Neural cell (in vitro differentiated cells): Measurements from ENCODE around the gene TRNAU1AP. TPM values are rescaled to one million over a fixed set of nuclear protein-coding genes. Genes with fewer than 3 reads are reported as not detected.
"Not testable (repeated sequence)": the region's sequence is repeated elsewhere in the genome, so short reads cannot be mapped to it uniquely, and the experiment has no call there.

ENCODE experiments used
- H2AFZ ChIP-seq: fragments of 200-600, 300-800 bp; sonication (generic), shearing (Covaris generic); 2 replicates; pipeline ENCODE4 v1.6.0; 2014; ENCODE audit warnings: low read depth, mild to moderate bottlenecking, antibody characterized with exemption, low read length, moderate library complexity
- H3F3A ChIP-seq: fragments of 200-600 bp; shearing (Covaris generic); 2 replicates; pipeline ENCODE4 v1.6.1; 2016; ENCODE audit warnings: mild to moderate bottlenecking, moderate library complexity, mixed read lengths, antibody characterized with exemption, low read length; ENCODE audit not compliant: insufficient read depth, poor library complexity, severe bottlenecking
- H3K27ac ChIP-seq: fragments of 200-600, 300-800 bp; sonication (generic), shearing (Covaris generic); 2 replicates; pipeline ENCODE4 v1.5.1; 2014; ENCODE audit warnings: mild to moderate bottlenecking, low read length, moderate library complexity
- H3K27me3 ChIP-seq: fragments of 300-800, 200-600 bp; sonication (generic), shearing (Covaris generic); 2 replicates; pipeline ENCODE4 v1.6.0; 2014; ENCODE audit warnings: mild to moderate bottlenecking, low read depth, low read length, moderate library complexity; ENCODE audit not compliant: insufficient read depth
- H3K36me3 ChIP-seq: fragments of 300-800, 200-600 bp; sonication (generic), shearing (Covaris generic); 2 replicates; pipeline ENCODE4 v1.5.1; 2014; ENCODE audit warnings: mild to moderate bottlenecking, antibody characterized with exemption, low read length, moderate library complexity; ENCODE audit not compliant: insufficient read depth
- H3K4me2 ChIP-seq: fragments of 300-800, 200-600 bp; sonication (generic), shearing (Covaris generic); 2 replicates; pipeline ENCODE4 v1.6.0; 2014; ENCODE audit warnings: mild to moderate bottlenecking, low read length
- H3K4me3 ChIP-seq: fragments of 300-800, 200-600 bp; sonication (generic), shearing (Covaris generic); 2 replicates; pipeline ENCODE4 v1.5.1; 2014; ENCODE audit warnings: mild to moderate bottlenecking, low read length, moderate library complexity
- H3K79me2 ChIP-seq: fragments of 200-600 bp; shearing (Covaris generic); replicated peaks from 2 replicates; pipeline ENCODE4 v1.6.0; 2014; ENCODE audit warnings: mild to moderate bottlenecking, low read length, moderate library complexity; ENCODE audit not compliant: insufficient read depth
- H3K9ac ChIP-seq: fragments of 300-800, 200-600 bp; sonication (generic), shearing (Covaris generic); 2 replicates; pipeline ENCODE4 v1.6.1; 2016; ENCODE audit warnings: mild to moderate bottlenecking, low read length, mixed read lengths
- H3K9me2 ChIP-seq: fragments of 200-600 bp; shearing (Covaris generic); 2 replicates; pipeline ENCODE4 v1.6.1; 2016; ENCODE audit warnings: mild to moderate bottlenecking, low read length, mixed read lengths; ENCODE audit not compliant: insufficient read depth
- H3K9me3 ChIP-seq: fragments of 200-600, 300-800 bp; sonication (generic), shearing (Covaris generic); 2 replicates; pipeline ENCODE4 v1.6.1; 2016; ENCODE audit warnings: mild to moderate bottlenecking, mixed run types, low read length, moderate library complexity, mixed read lengths
- H4K20me1 ChIP-seq: fragments of 200-600 bp; shearing (Covaris generic); 2 replicates; pipeline ENCODE4 v1.6.1; 2016; ENCODE audit warnings: mild to moderate bottlenecking, mixed run types; ENCODE audit not compliant: insufficient read depth
- EP300 ChIP-seq: fragments of 450-650 bp; conservative IDR thresholded peaks from 2 replicates; pipeline ENCODE4 v1.6.1; 2014; ENCODE audit warnings: antibody characterized with exemption, mild to moderate bottlenecking, moderate library complexity; ENCODE audit not compliant: poor library complexity, severe bottlenecking
- EZH2 ChIP-seq: fragments of 200-600, 300-800 bp; shearing (Covaris generic), sonication (generic); IDR thresholded peaks from 2 replicates; pipeline ENCODE4 v1.6.1; 2014; ENCODE audit warnings: antibody characterized with exemption, low read length, borderline replicate concordance, mild to moderate bottlenecking; ENCODE audit not compliant: insufficient read depth, poor library complexity, severe bottlenecking
- MXI1 ChIP-seq: fragments of 450-650 bp; conservative IDR thresholded peaks from 2 replicates; pipeline ENCODE4 v1.6.1; 2014; ENCODE audit warnings: antibody characterized with exemption, mild to moderate bottlenecking; ENCODE audit not compliant: poor library complexity, severe bottlenecking
- POLR2AphosphoS5 ChIP-seq: IDR thresholded peaks from 2 replicates; pipeline ENCODE4 v1.6.1; 2012
- RAD21 ChIP-seq: fragments of 450-650 bp; conservative IDR thresholded peaks from 2 replicates; pipeline ENCODE4 v1.6.1; 2014; ENCODE audit warnings: antibody characterized with exemption, mild to moderate bottlenecking, moderate library complexity
- SMC3 ChIP-seq: fragments of 450-650 bp; conservative IDR thresholded peaks from 2 replicates; pipeline ENCODE4 v1.6.1; 2014; ENCODE audit warnings: antibody characterized with exemption, mild to moderate bottlenecking, moderate library complexity; ENCODE audit not compliant: poor library complexity
- TAF1 ChIP-seq: IDR thresholded peaks from 2 replicates; pipeline ENCODE4 v1.6.1; 2012; ENCODE audit warnings: low read depth
- polyA plus RNA-seq: library from polyadenylated mRNA; depleted of rRNA; stranded (reverse); fragments of >200 nt; gene quantifications from 2 replicates; pipeline ENCODE4 v1.2.3, GENCODE V29; 2014
- TF ChIP-seq, protein P1 (sequence below): IDR thresholded peaks from 2 replicates; pipeline ENCODE4 v1.6.1; 2012; ENCODE audit warnings: borderline replicate concordance
- TF ChIP-seq, protein P2 (sequence below): fragments of 450-650 bp; IDR thresholded peaks from 2 replicates; pipeline ENCODE4 v1.5.1; 2014; ENCODE audit warnings: antibody characterized with exemption, mild to moderate bottlenecking, moderate library complexity; ENCODE audit not compliant: poor library complexity, severe bottlenecking

Gene TRNAU1AP
- polyA plus RNA-seq, 1 donor from 2014 or later, result 91.6 TPM

DNA sequence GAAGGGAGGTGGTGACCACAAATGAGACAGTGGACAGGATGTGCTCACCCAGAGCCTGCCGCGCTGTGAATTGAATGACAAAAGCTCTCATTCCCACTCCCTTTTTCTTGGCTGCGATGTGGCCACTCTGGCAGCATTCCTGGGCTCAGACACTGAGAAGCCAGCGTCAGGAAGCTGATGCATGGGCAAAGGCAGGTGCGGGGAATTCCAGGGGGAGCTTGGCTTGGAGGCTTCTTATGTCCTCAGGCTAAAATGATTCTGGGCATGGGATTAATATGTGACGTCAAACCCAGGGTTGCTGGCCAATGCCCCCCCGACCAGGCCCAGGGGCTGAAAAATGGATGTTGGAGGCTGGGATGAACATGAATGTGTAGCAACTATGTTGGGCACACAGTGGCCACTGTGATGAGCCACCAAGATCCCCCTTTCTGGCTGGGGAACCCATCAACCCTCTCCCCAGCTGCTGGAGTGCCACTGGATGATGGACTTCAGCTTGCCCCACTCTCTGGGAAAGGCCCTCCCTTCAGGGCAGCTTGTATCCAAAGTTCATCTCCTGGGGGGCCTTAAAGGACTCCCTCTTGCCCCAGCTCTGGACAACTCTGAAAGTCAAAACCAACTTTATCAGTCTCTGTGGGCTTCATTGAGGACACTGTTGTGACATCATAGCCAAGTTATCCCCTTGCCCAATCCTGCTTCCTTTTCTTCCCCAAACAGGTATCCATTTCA lies 42.0 kb downstream of the TRNAU1AP start:
- H2AFZ ChIP-seq, H3K79me2 ChIP-seq, H3K27ac ChIP-seq, H3K9me3 ChIP-seq, H3K9ac ChIP-seq, H4K20me1 ChIP-seq, H3K4me2 ChIP-seq, H3K9me2 ChIP-seq, H3K27me3 ChIP-seq, H3F3A ChIP-seq, H3K4me3 ChIP-seq, H3K36me3 ChIP-seq: not testable (repeated sequence)

- Histone ChIP-seq H3K9me2 (no peaks in the 10 kb centered on the region), H3K27me3 (peaks cover 5% of the 10 kb centered on the region), H3K36me3 (no peaks in the 10 kb centered on the region), H3K79me2 (no peaks in the 10 kb centered on the region), H3K27ac (no peak overlapping the region), H4K20me1 (no peaks in the 10 kb centered on the region), H3K9ac (no peak overlapping the region), H3K4me2 (no peak overlapping the region), H3K4me3 (no peak overlapping the region), H3F3A (no peaks in the 10 kb centered on the region), H2AFZ (no peak overlapping the region), H3K9me3 (no peaks in the 10 kb centered on the region)
- TF ChIP-seq EZH2 (no peak), POLR2AphosphoS5 (no peak), TAF1 (no peak), MXI1 (no peak), SMC3 (no peak), EP300 (no peak), RAD21 (no peak)
- TF ChIP-seq, protein P1, sequence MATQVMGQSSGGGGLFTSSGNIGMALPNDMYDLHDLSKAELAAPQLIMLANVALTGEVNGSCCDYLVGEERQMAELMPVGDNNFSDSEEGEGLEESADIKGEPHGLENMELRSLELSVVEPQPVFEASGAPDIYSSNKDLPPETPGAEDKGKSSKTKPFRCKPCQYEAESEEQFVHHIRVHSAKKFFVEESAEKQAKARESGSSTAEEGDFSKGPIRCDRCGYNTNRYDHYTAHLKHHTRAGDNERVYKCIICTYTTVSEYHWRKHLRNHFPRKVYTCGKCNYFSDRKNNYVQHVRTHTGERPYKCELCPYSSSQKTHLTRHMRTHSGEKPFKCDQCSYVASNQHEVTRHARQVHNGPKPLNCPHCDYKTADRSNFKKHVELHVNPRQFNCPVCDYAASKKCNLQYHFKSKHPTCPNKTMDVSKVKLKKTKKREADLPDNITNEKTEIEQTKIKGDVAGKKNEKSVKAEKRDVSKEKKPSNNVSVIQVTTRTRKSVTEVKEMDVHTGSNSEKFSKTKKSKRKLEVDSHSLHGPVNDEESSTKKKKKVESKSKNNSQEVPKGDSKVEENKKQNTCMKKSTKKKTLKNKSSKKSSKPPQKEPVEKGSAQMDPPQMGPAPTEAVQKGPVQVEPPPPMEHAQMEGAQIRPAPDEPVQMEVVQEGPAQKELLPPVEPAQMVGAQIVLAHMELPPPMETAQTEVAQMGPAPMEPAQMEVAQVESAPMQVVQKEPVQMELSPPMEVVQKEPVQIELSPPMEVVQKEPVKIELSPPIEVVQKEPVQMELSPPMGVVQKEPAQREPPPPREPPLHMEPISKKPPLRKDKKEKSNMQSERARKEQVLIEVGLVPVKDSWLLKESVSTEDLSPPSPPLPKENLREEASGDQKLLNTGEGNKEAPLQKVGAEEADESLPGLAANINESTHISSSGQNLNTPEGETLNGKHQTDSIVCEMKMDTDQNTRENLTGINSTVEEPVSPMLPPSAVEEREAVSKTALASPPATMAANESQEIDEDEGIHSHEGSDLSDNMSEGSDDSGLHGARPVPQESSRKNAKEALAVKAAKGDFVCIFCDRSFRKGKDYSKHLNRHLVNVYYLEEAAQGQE, result no peak
- TF ChIP-seq, protein P2, sequence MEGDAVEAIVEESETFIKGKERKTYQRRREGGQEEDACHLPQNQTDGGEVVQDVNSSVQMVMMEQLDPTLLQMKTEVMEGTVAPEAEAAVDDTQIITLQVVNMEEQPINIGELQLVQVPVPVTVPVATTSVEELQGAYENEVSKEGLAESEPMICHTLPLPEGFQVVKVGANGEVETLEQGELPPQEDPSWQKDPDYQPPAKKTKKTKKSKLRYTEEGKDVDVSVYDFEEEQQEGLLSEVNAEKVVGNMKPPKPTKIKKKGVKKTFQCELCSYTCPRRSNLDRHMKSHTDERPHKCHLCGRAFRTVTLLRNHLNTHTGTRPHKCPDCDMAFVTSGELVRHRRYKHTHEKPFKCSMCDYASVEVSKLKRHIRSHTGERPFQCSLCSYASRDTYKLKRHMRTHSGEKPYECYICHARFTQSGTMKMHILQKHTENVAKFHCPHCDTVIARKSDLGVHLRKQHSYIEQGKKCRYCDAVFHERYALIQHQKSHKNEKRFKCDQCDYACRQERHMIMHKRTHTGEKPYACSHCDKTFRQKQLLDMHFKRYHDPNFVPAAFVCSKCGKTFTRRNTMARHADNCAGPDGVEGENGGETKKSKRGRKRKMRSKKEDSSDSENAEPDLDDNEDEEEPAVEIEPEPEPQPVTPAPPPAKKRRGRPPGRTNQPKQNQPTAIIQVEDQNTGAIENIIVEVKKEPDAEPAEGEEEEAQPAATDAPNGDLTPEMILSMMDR, result no peak
Measured at GRCh38 chr1:28595412-28596191, 42.7 kb downstream of the TRNAU1AP start.

DNA sequence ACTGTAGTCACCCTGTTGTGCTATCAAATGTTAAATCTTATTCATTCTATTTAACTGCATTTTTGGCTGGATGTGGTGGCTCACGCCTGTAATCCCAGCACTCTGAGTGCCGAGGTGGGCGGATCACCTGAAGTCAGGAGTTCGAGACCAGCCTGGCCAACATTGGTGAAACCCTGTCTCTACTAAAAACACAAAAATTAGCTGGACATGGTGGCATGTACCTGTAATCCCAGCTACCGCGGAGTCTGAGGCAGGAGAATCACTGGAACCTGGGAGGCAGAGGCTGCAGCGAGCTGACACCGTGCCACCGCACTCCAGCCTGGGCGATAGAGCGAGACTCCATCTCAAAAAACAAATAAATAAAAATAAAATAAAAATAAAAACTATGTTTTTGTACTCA lies 43.4 kb downstream of the TRNAU1AP start:
- not testable (repeated sequence) for H3K9me2 ChIP-seq, H3K4me2 ChIP-seq, H2AFZ ChIP-seq, H3F3A ChIP-seq, H4K20me1 ChIP-seq, H3K9me3 ChIP-seq, H3K27me3 ChIP-seq, H3K36me3 ChIP-seq, H3K79me2 ChIP-seq, H3K4me3 ChIP-seq, H3K9ac ChIP-seq, H3K27ac ChIP-seq
